Esophagus (tissue), 2 donors: ENCODE measurements around the gene CEP128. TPM values are rescaled to one million over a fixed set of nuclear protein-coding genes. Genes with fewer than 3 reads are reported as not detected.

ENCODE experiments used
- H3K27ac ChIP-seq, 2 donors: one replicate each; pipeline ENCODE4 v1.5.1; 2013; ENCODE audit warnings: low read depth in 2 of 2, mild to moderate bottlenecking in 2 of 2, inconsistent platforms in 1 of 2, low read length in 1 of 2, moderate library complexity in 1 of 2
- H3K27me3 ChIP-seq, 2 donors: one replicate each; pipeline ENCODE4 v1.6.1; 2013; ENCODE audit warnings: low read length in 2 of 2, control low read depth in 1 of 2, mild to moderate bottlenecking in 1 of 2; ENCODE audit not compliant: insufficient read depth in 2 of 2, control insufficient read depth in 1 of 2
- H3K36me3 ChIP-seq, 2 donors: one replicate each; pipeline ENCODE4 v1.6.1; 2013; ENCODE audit warnings: low read length in 1 of 2; ENCODE audit not compliant: control insufficient read depth in 2 of 2, insufficient read depth in 2 of 2
- H3K4me1 ChIP-seq, 2 donors: one replicate each; pipeline ENCODE4 v1.6.1; 2013; ENCODE audit warnings: low read length in 1 of 2; ENCODE audit not compliant: control insufficient read depth in 2 of 2, insufficient read depth in 2 of 2
- H3K4me3 ChIP-seq, 2 donors: one replicate each; pipeline ENCODE4 v1.5.1; 2013; ENCODE audit warnings: low read length in 2 of 2, mild to moderate bottlenecking in 2 of 2, low read depth in 1 of 2, moderate library complexity in 1 of 2
- H3K9me3 ChIP-seq, 2 donors: one replicate each; pipeline ENCODE4 v1.6.1; 2013; ENCODE audit warnings: mild to moderate bottlenecking in 2 of 2, low read depth in 1 of 2, low read length in 1 of 2, moderate library complexity in 1 of 2; ENCODE audit not compliant: control insufficient read depth in 2 of 2, insufficient read depth in 1 of 2
- WGBS, 2 donors: extraction: QIAGEN DNeasy Blood & Tissue Kit; methylation state at CpG; one replicate each; pipeline ENCODE4 v1.1.7; 2013; 5-methylcytosine and 5-hydroxymethylcytosine counted together
- polyA plus RNA-seq, 2 donors: library from polyadenylated mRNA; stranded (reverse); fragments of 200-250 nt; gene quantifications; one replicate each; pipeline ENCODE4 v1.2.3, GENCODE V29; 2013
- donor health status: healthy with polysubstance abuse.
- donor health status: Bipolar disorder and iron deficiency.

Gene CEP128
- polyA plus RNA-seq, 2 donors, result 1.3 to 1.7 TPM

DNA sequence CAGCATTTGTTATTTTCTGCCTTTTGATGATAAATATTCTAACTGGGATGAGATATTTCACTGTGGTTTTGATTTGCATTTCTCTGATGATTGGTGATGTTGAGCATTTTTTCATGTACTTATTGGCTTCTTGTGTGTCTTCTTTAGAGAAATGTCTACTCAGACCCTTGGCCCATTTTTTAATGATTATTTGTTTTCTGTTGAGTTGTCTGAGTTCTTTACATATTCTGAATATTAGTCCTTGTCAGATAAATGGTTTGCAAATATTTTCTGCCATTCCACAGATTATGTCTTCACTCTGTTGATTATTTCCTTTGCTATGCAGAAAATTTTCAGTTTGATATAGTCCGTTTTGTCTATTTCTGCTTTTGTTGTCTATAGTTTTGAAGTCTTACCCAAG, 317.0 kb downstream of the CEP128 start:
- WGBS, 2 donors, result 93% methylated on average over 1 of the region's 1 CpG
- no peaks in the 10 kb centered on the region for H3K27me3 ChIP-seq

DNA sequence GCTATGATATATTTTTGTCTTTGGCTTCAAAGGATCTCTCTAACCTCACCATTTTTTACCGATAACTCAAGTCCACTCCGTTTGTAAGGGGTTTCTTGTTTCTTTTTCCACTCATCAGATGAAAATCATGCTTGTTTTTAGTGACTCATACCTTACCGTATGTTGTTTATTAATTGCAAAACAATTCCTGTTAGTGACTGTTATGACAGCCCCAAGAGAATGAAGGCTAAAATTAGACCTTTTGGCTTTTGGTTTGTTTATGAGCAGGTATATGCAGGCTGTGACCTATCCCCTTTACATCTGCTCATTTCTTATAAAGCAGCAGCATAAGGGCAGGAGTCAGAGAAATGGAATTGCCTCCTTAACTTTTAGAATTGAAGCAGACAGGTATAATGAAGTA, 319.8 kb downstream of the CEP128 start:
- H3K9me3 ChIP-seq, result no peaks in the 10 kb centered on the region
- no peaks in the 10 kb centered on the region for H3K27me3 ChIP-seq
- WGBS, 2 donors, result 39 to 46% methylated on average over 3 of the region's 3 CpGs
- no peak overlapping the region for H3K4me3 ChIP-seq
- no peaks in the 10 kb centered on the region for H3K36me3 ChIP-seq
- no peak overlapping the region for H3K27ac ChIP-seq
- no peaks in the 10 kb centered on the region for H3K4me1 ChIP-seq

More for the DNA sequence above, 317.0 kb downstream of the CEP128 start:
- Histone ChIP-seq H3K4me1 (no peaks in the 10 kb centered on the region), H3K4me3 (no peak overlapping the region), H3K9me3 (no peaks in the 10 kb centered on the region), H3K27ac (no peak overlapping the region), H3K36me3 (no peaks in the 10 kb centered on the region)

DNA sequence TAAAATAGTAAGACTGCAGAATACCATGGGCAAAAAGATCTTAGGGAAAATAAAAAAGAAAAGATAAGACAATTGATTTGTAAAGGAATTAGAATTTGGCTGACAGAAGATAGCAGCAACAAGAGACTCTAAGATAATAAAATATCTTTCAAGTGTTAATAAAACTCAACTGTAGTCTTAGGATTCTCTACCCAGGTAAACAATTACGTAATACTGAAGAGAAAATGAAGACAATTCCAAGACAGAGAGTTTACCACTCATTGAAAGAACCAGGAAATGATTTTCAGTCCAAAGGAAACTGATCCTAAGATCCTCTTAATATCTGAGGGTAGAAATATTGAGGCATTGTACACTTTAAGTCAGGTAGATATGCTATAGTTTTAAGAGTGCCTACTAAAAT, 321.1 kb downstream of the CEP128 start:
- WGBS, 2 donors, result 92 to 98% methylated on average over 1 of the region's 1 CpG
- no peaks in the 10 kb centered on the region for H3K27me3 ChIP-seq
- no peak overlapping the region for H3K27ac ChIP-seq

DNA sequence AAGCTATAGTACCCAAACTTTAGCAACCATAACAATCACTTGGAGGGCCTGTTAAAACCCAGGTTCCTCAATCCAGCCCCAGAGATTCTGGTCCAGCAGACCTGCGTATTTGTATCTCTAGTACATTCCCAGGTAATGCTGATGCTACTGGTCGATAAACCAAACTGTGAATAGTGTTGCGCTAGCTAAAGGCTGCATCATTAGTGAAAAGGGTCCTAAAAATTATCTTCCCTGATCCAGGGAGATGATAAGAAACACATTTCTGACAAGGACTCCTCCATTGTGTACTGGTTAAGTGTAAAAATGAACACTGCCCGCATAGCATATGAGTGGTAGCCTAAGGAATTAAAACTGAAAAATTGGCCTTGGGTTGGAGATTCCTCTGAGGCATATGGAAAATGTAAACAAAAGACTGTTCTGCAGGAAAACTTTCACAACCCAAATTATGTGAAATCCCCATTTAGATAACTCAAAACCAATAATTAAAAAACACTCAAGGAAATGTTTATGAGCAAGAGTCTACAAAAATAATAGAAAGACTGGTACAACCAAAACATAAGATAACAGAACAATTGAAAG, 322.7 kb downstream of the CEP128 start:
- no peaks in the 10 kb centered on the region for H3K27me3 ChIP-seq
- no peaks in the 10 kb centered on the region for H3K36me3 ChIP-seq
- no peak overlapping the region for H3K27ac ChIP-seq
- H3K4me1 ChIP-seq, result no peaks in the 10 kb centered on the region
- WGBS, 2 donors, result 89 to 90% methylated on average over 4 of the region's 4 CpGs
- no peak overlapping the region for H3K4me3 ChIP-seq
- no peaks in the 10 kb centered on the region for H3K9me3 ChIP-seq

More for the DNA sequence above, 321.1 kb downstream of the CEP128 start:
- no peaks in the 10 kb centered on the region for H3K36me3 ChIP-seq
- no peak overlapping the region for H3K4me3 ChIP-seq
- no peaks in the 10 kb centered on the region for H3K9me3 ChIP-seq
- no peaks in the 10 kb centered on the region for H3K4me1 ChIP-seq

DNA sequence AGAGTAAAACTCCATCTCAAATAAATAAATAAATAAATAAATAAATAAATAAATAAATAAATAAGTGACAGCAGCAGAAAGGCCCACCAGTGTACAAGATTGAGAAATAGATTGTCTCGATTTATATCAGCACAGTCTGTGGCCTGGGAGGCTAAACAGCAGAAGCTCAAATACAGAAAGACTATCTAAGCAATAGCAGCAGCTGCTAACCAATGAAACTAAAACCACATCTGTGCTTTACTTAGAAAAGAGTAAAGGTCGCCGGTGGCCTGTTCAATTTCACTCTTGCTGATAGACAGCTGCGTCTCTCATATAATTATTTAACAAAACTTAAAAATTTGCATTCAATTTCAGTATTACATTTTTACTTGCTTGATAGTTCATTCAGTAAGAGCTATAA, 325.7 kb downstream of the CEP128 start:
- H3K36me3 ChIP-seq, result no peaks in the 10 kb centered on the region
- WGBS, 2 donors, result 78 to 87% methylated on average over 4 of the region's 4 CpGs

DNA sequence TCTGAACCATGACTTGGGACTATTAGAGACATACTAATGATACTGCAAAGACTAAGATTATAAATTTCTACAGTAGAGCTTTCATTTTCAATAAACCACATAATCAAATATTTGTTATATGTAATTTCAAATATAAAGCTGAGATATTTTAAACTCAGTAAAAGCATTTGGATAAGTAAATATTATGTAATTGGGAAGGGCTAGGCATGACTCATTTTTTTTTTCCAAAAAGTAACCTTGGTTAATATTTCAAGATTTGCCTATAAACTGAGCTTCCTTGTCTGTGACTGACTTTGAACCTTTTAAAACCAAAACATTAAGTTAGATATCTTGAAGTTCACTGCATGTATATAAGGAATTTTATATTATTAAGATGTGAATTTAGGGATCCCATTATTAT, 332.5 kb downstream of the CEP128 start:
- no peak overlapping the region for H3K27ac ChIP-seq
- H3K4me3 ChIP-seq, result no peak overlapping the region
- no peaks in the 10 kb centered on the region for H3K27me3 ChIP-seq
- no peaks in the 10 kb centered on the region for H3K4me1 ChIP-seq
- H3K9me3 ChIP-seq, result no peaks in the 10 kb centered on the region
- H3K36me3 ChIP-seq, result no peaks in the 10 kb centered on the region

More for the DNA sequence above, 325.7 kb downstream of the CEP128 start:
- Histone ChIP-seq H3K9me3 (no peaks in the 10 kb centered on the region), H3K27me3 (no peaks in the 10 kb centered on the region), H3K27ac (no peak overlapping the region), H3K4me1 (no peaks in the 10 kb centered on the region), H3K4me3 (no peak overlapping the region)

DNA sequence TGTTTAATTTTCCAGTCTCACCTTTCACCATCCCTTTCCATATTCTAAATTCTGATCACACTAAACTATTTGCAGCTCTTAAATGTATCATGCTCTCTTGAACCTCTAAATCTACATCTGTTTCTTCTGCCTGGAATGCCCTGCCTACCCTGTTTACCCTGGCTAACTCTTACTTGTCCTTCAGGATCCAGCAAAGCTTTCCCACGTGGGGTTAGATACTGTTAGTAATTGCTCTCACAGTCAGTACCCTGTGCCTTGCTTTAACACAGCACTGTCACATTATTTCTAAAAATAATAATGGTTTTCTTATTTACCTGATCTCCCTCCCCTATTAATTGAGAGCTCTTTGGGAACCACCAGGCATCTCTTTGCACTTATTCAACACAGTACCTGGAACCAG, 333.0 kb downstream of the CEP128 start:
- H3K36me3 ChIP-seq, result no peaks in the 10 kb centered on the region
- no peaks in the 10 kb centered on the region for H3K27me3 ChIP-seq
- H3K4me1 ChIP-seq, result no peaks in the 10 kb centered on the region
- no peak overlapping the region for H3K27ac ChIP-seq
- no peaks in the 10 kb centered on the region for H3K9me3 ChIP-seq
- WGBS, 2 donors, result 56 to 85% methylated on average over 1 of the region's 1 CpG
- no peak overlapping the region for H3K4me3 ChIP-seq

DNA sequence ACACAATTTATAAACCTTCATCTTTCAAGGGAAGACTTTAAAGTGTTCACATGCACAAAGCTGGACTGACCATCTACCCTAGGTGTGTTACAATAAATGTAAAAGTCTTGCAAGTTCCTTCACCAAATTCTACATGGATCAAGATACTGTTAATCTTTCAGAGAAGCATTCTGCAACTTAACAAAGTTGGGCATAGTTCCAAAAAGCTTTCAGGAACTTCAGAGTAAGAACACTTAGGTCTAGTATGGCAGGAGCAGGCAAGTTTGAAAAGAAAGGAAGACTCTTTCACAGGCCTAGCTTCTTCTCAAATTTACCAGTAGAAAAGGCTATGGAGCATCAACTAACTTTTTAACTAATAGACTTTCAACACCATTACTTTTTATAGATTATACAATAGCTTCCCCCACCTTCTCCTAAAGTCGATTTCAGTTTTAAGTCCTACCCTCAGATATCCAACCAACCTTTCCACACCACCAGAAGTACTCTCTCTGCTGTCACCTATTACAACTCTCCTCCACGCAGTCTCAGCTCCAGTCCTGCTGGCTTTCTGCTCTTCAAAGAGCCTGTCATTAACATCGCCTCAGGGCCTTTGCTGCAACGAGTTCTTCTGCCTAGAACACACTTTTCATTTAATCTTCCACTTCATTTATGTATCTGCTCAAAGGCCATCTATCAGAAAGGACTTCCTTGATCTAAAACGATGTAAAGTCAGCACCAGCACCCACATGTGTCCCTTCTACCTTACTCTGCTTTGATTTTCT, 333.9 kb downstream of the CEP128 start:
- H3K9me3 ChIP-seq, result no peaks in the 10 kb centered on the region
- H3K4me3 ChIP-seq, result no peak overlapping the region
- H3K27ac ChIP-seq, result no peak overlapping the region
- WGBS, 2 donors, result 69 to 72% methylated on average over 5 of the region's 5 CpGs
- H3K4me1 ChIP-seq, result no peaks in the 10 kb centered on the region
- no peaks in the 10 kb centered on the region for H3K27me3 ChIP-seq
- H3K36me3 ChIP-seq, result no peaks in the 10 kb centered on the region

DNA sequence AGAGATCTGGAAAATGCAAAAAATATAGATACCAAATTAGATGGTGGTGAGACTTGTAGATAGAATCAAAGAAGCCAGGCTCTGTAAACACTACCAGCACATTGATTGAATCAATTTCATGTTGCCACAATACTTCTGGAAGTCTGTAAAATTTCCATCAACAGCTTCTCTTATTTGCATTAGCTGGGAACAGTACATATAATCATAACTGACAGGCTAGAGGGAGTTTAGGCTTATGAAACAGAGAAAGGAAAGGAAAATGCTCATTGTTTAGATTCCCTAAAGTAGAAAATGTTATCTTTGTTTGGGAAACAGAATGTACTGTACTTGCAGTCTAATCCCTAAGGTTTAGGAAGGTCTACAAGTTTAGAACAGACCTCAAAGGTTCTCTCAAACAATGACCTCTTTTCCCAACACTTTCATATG, 335.2 kb downstream of the CEP128 start:
- H3K27ac ChIP-seq, result no peak overlapping the region
- H3K4me1 ChIP-seq, result no peaks in the 10 kb centered on the region
- H3K9me3 ChIP-seq, result no peaks in the 10 kb centered on the region
- no peak overlapping the region for H3K4me3 ChIP-seq
- H3K36me3 ChIP-seq, result no peaks in the 10 kb centered on the region
- no peaks in the 10 kb centered on the region for H3K27me3 ChIP-seq

DNA sequence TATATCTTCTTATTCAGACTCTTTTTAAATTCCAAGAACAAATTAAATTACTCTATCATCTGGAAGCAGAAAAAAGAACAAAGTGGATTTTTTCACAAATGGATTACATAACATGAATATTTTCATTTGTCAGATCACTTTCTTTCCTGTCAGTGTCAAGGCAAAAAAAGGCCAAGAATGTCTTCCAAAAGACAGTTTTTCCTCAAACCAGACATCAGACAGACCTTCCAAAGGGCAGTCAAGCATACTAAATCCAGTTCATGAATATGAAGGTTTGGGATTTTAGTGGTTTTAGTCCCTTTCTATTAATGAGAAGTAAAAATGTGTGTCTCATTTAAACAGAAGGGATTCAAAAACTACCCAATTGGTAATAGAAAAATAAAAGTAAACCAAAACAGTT, 336.0 kb downstream of the CEP128 start:
- Histone ChIP-seq H3K9me3 (no peaks in the 10 kb centered on the region), H3K4me1 (no peaks in the 10 kb centered on the region), H3K36me3 (no peaks in the 10 kb centered on the region), H3K27me3 (no peaks in the 10 kb centered on the region), H3K27ac (no peak overlapping the region), H3K4me3 (no peak overlapping the region)
